Suppressor macrophage treated with lipopolysaccharide for 4 hours (primary cell): ENCODE measurements around the gene GLYATL1B.
"Not testable (repeated sequence)": the region's sequence is repeated elsewhere in the genome, so short reads cannot be mapped to it uniquely, and the experiment has no call there.

Experiments used
- DNase-seq: peaks from one replicate; pipeline ENCODE4 v3.0.0-alpha.2; 2020

The GLYATL1B gene, protein sequence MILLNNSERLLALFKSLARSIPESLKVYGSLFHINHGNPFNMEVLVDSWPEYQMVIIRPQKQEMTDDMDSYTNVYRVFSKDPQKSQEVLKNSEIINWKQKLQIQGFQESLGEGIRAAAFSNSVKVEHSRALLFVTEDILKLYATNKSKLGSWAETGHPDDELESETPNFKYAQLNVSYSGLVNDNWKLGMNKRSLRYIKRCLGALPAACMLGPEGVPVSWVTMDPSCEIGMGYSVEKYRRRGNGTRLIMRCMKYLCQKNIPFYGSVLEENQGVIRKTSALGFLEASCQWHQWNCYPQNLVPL

GRCh38 chr11:59086007-59086406 is at the start of gene GLYATL1B:
TSS of gene GLYATL1B (plus strand) at chr11:59086307. CDS start at chr11:59086307, 0 bp downstream.
- DNase-seq = not testable (repeated sequence)

DNA sequence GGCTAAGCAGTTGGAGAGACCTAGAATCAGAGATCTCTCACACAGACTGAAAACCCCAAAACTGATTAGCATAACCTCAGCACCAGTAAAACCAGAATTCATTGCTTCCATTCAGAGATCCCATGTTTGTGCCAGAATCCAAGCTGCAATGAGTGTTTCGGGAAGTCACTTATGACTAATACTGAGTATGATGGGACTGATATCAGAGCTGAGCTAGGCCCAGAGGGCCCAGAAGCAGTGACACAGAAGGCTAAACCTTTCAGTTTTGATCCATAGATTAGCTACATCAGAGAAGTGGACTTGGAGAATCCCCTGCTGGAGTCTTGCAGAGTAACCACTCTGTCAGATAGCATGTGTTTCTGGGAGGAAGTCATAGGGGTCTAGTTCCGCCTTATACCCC is 49.6 kb upstream of the GLYATL1B start:
- DNase-seq = not testable (repeated sequence)

DNA sequence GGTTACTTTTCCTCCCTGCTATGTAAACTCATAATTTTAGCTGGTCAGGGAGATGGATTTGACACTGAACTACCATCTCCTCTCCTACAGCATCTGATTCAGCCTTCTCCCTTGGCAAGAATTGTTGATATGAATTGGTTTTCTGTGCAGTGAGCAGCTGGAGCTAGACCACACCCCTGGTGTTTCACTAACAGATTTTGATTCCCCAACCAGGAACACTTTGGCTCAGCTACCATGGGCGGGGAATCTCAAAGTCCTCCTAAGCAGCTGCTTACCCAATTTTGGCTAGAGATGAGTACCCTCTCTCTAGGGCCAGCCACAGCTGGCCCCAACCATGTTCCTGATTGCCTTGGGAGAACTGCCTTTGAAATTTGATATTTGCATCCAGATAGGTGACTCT is 48.7 kb upstream of the GLYATL1B start:
- DNase-seq = not testable (repeated sequence)

GRCh38 chr11:59040607-59041006 is 45.5 kb upstream of the GLYATL1B start:
- DNase-seq = no peak

DNA sequence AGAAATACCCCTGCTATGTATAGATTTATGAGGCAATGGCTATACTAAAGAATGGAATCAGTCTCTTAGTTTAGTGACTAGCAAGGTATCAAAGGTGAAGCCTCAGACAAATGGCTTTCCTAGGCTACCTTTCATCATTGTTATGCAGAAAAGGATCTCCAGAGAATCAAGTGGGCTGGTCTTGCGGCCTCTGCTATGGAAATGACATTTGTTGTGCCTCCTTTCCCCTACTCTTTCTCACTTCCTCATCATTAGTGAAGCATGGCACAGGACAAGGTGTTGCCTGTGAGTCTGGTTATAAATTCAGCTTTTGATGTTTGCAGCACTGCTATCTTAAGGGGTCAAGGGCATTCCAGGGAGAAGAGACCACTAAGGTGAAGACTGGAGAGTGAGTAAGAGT is 34.7 kb upstream of the GLYATL1B start:
- not testable (repeated sequence) for DNase-seq

DNA sequence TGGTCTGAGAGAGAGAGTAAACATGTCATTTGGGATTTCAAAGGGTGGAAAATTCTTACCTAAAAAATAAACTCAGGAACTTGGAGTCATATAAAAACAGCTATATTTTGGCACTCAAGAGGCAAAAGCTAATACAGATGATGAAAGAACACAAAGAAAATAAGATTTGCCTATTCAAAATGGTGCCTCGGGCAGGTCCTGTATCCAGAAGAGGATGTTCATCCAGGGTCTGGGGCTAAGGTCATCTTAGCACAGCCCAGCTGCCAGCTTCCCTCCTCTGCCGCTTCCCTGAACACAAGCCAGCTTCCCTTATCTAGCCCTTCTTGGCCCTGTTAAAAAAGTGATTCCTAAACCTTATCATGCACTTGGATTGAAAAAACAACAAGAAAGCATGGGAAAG is 33.8 kb upstream of the GLYATL1B start:
- not testable (repeated sequence) for DNase-seq

GRCh38 chr11:59053387-59053786 is 32.7 kb upstream of the GLYATL1B start:
- peak; percentile 70 for DNase-seq

GRCh38 chr11:59058120-59059033 is 27.7 kb upstream of the GLYATL1B start:
- peak; percentile 95 for DNase-seq

- DNase-seq = not testable (repeated sequence)
Measured at GRCh38 chr11:59060096-59060495, 26.0 kb upstream of the GLYATL1B start.

- no peak for DNase-seq
Measured at GRCh38 chr11:59062602-59063529, 23.2 kb upstream of the GLYATL1B start.

DNA sequence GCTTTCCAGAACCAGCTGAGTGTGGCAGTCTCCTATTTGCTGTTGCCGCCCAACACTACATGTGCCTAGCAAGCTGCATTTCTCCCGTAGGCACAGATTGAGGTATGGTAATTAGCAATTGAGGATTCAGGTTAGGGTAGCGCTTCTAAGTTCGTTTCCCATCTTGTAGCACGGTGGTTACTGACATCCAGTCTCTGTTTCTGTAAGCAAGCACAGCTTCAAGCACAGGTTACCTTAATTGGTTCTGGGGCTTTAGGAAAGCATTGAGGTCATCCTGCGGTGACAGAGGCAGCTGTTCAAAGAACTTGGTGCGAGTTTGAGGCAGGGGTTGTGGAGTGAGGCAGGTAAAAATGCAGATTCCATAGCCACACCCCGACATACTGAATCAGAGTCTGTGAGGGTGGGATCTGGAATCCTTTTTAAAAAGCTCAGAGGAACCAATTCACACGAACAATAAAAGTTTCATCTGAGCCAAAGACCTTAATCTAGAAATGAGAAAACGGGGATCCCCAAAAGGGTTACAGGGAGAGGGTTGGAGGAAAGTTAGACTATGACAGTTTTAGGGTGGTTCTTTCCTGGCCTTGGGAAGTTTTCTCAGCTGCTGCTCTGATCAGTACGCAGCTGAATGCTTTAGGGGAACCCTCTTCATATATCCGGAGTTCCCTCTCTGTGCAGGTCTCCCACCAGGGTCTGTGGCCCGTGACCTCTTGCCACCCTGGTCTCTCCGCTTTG is 21.9 kb upstream of the GLYATL1B start:
- DNase-seq = not testable (repeated sequence)

DNA sequence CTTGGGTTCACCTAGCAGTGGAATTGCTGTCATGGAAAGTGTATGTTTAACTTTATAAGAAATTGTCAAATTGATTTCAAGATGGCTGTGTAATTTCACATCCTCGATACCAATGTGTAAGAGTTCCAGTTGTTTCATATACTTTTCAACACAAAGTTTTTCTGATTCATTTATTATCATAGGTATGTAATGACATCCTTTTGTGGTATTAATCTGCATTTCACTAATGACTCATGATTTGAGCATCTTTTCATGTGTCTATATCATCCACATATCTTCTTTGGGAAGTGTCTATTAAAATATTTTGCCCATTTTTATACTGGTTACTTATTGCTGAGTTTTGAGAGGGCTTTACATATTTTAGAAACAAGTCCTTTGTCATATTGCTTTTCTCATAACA is 17.0 kb upstream of the GLYATL1B start:
- DNase-seq = no peak

DNA sequence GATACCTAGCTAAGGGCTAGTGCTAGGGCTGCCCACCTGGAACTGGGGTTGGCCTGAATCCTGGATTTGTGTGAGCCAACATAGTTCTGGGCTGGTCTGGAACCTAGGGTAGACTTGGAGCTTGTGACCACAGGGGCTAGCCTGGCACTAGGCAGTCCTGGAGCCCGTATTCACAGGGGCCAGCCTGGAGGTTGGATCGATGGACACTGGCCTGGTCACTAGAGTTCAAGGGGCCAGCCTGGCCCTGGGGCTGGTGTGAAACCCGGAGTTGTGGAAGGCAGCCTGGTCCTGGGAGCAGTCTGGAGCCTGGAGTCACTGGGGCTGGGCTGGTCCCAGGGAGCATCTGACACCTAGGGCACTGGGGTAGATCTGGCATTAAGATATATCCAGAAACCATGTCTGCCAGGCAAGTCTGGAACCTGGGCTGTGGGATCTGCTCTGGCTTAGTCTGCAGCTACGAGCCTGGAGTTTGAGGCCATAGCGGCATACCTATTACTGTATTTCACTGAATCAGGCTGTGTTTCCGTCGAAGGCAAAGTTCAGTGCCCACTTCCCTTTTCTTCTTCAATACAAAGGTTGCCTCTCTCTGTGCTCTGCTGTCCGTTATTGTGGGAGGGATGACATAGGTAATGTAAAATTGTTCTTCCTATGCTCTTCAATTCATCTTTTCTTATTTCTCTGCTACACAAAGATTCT is 9.1 kb upstream of the GLYATL1B start:
- DNase-seq = peak; percentile 21

DNA sequence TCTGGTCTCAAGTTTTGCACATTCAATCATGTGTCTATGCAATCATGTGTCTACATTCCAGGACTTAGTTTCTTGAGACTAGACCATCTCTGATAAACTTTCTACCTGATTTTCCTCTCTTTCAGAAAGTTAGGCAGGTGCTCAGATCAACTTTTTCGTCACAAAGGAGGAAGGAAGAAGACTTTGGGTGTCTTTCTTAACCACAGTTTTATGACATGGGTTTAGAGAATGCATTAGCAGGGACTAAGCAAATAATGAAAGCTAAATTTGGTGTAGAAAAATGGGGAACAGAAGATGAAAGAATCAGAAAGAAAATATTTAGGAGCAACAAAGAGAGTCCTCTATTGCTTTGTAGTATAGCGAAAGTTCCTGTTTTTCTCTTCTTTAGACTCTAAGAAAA is 7.7 kb upstream of the GLYATL1B start:
- DNase-seq = no peak

GRCh38 chr11:59079086-59079485 is 7.0 kb upstream of the GLYATL1B start:
- no peak for DNase-seq

GRCh38 chr11:59080421-59080820 is 5.7 kb upstream of the GLYATL1B start:
- DNase-seq = not testable (repeated sequence)

DNA sequence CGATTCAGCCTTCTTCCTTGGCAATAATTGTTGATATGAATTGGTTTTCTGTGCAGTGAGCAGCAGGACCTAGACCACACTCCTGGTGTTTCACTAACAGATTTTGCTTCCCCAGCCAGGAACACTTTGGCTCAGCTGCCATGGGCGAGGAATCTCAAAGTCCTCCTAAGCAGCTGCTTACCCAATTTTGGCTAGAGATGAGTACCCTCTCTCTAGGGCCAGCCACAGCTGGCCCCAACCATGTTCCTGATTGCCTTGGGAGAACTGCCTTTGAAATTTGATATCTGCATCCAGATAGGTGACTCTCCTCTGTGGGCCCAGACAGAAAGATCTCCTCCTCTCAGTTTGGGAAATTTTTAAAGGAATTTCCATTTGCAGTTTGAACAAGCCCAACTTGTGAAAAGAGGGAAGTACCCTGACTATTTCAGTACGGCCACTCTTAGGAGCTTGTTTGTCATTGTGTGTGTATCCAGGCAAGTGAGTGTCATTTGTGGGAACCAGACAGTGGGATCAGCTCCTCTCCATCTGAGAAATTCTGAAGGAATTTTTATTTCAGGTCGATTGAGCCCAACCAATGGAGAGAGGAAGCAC is 4.6 kb upstream of the GLYATL1B start:
- DNase-seq = peak; percentile 21

DNA sequence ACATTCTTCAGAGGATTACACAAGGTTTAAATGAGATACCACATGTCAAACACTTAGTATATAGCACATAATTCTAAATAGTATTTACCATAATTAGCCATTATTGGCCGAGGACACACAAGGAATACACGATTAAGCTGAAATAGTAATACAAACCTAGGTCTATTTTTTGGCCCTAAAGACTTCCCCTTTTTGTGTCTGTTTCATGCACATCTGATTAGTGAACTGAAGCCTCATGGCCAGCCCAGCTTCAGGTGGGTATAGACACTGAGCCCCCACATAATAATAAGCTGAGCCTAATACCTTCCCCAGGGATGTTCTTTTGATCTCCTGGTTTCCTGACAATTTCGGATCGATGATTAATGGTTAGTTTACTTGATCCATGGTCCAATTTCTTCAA is 2.1 kb downstream of the GLYATL1B start:
- no peak for DNase-seq

DNA sequence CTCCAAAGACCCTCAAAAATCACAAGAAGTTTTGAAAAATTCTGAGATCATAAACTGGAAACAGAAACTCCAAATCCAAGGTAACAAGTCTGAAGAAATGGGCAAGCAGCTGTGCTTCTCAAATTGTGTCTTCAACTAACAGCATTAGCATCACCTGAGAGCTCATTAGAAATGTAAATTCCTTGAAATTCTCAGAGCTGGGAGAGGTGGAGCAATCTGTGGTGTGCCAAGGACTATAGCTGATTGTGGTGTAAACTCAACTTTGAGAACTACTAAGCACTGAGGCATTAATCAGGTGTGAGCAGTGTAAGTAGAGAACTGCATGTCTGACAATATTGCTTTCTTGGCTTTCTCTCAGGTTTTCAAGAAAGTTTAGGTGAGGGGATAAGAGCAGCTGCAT is 7.5 kb downstream of the GLYATL1B start:
- DNase-seq = not testable (repeated sequence)

DNA sequence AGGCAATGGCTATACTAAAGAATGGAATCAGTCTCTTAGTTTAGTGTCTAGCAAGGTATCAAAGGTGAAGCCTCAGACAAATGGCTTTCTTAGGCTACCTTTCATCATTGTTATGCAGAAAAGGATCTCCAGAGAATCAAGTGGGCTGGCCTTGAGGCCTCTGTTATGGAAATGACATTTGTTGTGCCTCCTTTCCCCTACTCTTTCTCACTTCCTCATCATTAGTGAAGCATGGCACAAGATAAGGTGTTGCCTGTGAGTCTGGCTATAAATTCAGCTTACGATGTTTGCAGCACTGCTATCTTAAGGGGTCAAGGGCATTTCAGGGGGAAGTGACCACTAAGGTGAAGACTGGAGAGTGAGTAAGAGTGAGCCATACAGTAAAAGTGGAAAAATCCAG is 9.1 kb downstream of the GLYATL1B start:
- not testable (repeated sequence) for DNase-seq

- DNase-seq = not testable (repeated sequence)
Measured at GRCh38 chr11:59095972-59096575, 10.0 kb downstream of the GLYATL1B start.
